ENCODE measurements around the gene STARD7.
"Not testable (repeated sequence)": the region's sequence is repeated elsewhere in the genome, so short reads cannot be mapped to it uniquely, and the experiment has no call there.

STARD7 gene

DNA sequence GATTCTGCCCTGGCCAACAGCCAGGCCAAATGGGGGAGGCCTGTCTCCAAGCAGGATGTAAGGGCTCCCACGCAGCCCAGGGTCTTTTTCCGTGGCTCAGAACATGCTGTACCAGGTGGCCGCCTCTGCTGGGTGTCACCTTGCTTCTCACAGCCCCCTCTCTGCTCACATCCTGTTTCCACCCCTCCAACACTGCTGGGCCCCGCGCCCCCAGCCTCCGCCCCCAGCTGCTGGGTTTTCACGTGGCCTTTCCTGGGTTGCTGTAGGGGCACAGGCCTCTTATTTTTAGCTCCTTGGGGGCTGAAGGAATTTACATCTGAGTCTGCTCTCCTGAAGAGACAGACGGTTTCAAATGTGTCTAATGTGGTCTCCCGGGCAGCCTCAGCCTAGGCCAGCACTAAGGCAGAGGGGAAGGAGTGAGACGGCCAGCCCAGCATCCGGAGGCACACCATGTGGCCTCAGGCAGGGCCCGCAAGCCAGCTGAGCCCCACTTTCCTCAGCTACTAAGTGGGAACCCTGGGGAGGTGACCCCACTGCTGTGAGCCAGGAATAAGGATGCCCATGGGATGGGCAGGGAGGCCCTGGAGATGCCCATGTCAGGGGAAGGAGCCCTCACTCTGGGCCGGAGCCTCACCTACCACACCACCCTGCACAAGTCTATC lies 44.7 kb downstream of the STARD7 start:
- no peak for DNase-seq

DNA sequence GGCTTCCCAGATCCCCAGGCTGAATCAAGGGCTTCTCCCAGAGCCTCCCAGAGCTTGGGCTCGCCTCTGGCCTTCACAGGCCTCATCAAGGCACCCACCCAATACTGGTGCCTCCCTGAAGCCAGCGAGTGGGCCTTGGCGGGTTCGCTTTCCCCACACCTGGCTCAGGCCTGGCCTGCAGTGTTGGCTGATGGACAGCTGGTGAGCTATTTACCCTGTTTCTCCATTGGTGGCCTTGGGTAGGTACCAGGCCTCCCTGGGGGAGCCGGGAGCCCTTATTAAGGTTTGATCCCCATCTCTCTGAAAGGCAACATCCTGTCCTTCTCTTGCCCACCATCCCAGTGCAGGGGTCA lies 45.2 kb downstream of the STARD7 start:
- DNase-seq, result no peak

DNA sequence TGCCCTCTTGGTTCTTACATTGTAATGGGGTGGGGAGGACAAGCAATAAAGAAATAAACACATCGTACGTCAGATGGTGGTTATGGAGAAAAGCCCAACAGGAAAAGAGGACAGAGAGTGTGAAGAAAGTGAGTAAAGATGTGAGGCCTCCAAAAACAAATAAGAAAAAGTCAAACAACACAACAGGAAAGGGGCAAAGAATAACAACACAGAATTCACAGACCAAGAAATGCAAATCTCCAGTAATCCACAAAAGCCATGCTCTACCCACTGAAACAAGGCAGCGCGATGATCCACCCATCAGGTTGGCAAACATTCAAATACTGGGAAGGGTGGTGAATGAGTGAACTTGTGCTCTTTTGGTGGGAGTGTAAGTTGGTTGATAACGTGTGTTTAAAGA lies 46.7 kb downstream of the STARD7 start:
- DNase-seq, result no peak

DNA sequence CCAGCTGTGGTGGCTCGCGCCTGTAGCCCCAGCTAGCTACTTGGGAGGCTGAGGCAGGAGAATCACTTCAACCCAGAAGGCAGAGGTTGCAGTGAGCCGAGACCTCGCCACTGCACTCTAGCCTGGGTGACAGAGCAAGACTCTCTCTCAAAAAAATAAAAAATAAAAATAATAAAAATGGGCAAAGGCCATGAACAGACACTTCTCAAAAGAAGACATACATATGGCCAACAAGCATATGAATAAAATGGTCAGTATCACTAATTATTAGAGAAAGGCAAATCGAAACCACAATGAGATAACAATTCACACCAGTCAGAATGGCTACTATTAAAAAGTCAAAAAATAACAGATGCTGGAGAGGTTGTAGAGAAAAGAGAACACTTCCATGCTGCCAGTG lies 48.3 kb downstream of the STARD7 start:
- DNase-seq, result not testable (repeated sequence)

DNA sequence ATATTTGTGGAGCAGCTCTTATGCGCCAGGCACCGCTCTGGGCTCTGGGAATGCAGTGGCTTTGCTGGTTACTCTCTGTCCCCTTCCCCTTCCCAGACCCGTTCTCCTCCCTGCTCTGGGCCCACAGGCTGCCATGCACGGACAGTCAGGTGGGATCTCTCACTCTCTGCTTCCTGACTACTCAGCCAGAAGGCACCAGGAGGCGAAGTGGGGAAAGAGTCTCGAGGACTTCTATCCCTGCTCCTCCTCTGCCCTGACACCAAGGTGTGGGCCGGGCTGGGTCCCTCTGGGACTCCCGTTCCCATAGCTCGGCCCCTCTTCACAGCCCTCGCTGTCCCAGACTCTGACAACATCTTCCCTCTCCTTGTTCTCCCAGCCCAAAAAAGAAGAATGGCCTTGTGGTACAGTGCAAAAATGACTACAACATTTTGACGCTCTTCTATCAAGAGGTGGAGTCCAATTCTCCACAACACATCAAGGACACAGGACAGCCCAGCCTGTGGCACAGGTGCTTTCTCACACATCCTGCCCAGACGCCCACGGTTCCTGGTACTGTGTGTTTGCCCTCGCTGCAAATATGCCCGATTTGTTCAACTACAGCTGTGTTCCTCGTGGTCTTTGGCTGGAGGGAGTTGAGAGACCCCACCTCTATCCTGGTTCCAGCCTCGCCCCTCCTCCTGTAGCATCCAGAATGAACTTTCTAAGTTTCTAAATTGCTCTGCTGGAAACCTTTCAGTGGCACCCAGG lies 49.4 kb downstream of the STARD7 start:
- no peak for DNase-seq

DNA sequence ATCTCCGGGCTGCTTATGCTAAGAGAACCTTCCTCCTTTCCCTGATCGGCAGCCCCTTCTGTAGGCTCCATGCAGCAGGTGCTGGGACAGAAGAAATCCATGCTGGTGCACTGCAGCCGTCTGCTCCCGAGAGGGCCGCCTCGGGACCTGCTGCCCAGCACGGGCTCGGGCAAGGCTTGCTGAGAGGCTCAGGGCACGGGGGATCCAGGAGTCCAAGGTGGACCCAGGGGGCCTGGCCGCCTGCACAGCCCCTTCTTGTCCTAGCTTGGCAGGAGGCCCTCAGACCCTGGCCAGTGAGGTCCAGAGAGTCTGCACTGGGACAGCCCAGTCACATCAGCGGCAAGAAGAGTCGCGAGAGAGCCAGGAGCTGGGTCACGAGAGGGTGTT lies 50.1 kb downstream of the STARD7 start:
- DNase-seq, result no peak

DNA sequence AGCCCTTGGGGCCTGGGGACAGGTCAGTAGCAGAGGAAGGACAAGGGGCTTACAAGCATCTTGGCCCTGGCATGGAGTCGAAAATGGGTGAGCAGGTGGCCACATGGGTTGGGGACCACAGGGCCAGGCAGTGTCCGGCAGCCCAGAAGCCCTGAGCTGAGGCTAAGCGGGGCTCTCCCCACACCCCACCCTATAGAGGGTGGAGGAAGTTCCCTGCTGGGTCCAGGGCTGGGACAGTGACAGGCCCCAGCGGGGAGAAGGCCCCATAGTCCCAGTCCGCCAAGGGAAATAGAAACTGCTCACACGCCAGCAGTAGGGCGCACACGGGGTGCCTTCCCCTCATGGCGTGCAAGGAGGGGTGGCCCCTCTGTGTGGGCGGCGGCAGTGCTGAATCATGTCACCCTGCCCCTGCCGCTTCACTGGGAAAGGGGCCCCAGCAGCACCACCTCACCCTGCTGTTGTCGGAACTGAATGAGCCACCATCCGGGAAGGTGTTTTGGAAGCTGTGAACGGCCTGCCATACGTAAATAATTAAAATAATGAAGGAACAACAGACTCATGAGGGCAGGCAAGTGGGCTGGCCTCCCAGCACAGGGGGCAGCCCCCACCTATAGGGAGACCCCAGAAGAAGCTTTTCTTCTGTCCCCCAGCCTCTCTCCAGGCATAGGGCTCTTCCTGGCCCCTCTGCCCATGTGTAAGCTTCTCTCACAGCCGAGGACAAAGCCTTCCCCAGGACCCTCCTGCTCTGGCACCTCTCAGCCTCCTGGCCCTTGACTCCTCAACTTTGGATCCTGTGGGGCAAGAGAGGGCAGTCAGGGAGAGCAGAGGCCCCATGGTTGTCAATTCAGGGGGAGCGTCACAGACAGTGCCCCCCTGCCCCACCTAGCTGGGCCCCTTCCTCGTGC lies 50.7 kb downstream of the STARD7 start:
- DNase-seq, result no peak

DNA sequence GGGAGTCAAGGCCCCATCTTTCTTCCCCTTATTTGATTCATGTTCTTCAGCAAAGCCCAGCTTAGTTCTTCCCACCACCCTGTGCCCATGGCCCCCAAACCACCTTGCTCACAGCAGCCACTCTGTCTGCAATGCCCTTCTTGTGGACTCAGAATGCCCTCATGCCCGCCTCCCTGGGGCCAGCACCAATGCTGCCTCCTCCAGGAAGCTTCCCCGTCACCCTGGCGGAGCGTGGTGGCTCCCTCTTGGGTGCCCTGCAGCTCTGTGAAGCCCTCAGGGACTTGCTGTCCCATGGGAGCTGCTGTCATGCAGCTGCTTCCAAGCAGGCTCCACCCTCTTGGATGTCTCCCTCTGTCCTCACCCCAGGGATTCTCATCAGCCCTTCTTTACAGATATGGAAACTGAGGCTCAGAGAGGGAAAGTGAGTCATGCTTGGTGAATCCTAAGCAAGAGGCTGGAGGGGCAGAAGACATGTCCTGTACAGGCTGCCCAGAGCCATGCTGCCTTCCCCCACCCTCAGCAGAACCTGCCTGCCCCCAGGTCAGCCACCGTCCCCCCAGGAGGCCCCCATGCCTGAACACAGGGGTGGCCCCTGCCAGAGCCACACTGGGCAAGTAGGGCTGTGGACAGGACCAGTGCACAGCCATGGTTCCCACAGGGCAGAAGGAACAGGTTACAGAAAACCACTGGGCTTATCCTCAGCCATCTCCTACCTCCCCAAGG lies 51.5 kb downstream of the STARD7 start:
- DNase-seq, result no peak

DNA sequence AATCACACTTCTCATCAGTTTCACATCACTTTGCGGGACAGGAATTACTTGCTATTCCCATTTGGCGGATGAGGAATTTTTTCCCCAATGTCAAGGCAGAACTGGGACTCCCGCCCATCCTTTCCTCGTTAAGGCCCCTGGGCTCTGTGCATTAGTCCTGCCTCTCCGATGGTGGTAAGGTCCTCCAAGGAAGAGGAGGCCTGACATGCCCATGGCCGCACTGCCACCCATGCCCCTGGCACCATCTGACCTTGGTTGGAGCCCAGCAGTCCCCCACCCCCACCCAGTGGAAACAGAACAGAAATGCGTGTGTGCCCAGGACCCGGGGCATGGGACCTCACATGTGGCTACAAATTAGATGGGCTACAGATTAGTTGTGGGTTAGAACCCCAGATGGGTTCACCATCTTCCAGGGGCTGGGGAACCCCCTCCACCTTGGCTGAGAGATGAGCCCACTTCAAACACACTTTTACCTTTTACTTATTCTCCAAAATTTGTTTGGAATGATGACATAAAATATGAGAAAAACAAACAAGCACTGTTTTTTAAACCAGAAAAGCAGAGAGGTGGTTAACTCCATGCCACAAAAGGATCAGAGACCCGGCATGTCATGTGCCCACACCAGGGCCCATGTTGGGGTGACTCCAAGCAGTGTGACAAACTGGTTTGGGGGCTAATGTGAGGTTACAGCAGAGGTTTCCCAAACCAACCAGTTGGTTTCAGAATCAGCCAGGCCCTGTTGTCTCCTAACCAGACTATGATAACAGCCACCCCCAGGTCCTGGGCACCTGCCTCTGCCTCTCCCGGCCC lies 52.4 kb downstream of the STARD7 start:
- no peak for DNase-seq

DNA sequence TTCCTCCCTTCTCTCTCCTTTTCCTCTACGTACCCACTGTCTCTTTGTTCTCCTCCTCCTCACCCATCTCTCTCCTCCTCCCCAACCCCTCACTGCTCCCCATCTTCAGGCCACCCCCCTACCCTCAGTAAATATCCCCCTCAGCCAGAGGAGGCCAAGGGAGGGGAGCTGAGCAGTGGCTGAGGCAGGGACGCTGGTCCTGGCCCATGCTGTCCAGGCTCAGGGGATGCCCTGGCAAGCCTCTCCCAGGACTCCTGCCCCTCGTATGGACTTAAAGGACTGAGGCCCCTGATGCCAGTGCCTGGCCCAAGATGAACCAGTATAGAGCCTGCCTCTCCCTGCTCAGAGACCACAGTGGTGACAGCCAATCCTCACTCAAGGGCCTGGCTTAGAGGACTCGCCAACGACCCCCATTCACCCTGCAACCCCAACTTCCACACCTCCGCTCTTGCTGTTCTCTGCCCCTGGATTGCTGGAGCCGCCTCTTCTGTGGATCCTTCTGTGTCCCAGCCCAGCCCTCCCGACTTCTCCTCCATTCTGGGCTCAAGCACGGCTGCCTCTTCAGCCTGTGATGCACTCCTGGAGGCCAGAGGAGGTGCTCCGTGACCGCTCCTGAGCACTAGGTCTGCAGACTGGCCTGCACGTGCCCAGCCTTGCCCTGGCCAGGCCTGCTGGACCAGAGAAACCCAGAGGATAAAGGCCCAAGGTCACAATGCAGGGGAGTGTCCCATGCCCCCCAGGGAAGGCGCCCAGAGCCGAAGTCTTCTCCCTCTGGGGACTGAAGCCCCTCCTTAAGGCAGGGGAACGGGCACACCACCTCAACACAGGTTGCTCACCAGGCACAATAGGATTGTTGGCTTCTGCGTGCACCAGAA lies 53.9 kb downstream of the STARD7 start:
- DNase-seq, result no peak

DNA sequence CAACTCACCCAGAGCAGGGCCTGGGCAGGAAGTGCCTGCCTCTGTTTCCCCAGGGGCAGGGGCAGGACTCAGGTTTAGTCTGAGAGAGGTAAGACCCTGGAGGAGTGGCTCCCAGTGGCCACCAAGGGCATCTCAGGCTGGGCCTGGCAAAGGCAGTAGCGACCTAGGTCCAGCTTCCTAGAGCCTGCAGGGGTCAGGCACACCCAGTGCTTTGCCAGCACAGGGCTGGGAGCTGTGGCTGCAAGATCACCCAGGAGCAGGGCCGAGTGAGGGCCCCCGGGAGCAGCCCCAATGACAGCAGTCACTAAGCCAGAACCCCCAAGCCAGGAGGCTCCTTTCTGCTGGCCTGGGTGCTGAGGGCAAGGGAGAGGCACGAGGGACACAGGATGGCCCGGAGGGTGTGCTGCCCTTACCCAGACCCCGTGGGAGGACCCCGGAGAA lies 54.6 kb downstream of the STARD7 start:
- no peak for DNase-seq

DNA sequence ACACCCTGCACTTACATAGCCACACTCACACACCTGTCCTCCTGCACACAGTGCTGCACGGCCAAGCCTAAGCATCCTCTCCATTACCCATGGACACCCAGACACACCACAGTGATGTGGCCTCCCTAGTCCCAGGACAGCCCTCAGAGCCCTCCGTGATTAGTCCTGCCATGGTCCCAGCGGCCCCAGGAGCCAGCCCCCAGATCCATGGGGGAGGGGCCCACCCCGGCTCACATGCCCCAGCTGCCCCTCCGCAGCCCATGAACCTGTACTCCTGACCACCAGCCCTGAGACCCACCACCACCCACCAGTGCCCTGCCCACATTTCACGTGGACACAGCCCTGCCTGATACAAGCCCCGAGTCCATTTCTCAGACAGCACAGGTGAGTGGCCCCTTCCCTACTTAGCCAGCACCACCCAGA lies 55.3 kb downstream of the STARD7 start:
- DNase-seq, result no peak

DNA sequence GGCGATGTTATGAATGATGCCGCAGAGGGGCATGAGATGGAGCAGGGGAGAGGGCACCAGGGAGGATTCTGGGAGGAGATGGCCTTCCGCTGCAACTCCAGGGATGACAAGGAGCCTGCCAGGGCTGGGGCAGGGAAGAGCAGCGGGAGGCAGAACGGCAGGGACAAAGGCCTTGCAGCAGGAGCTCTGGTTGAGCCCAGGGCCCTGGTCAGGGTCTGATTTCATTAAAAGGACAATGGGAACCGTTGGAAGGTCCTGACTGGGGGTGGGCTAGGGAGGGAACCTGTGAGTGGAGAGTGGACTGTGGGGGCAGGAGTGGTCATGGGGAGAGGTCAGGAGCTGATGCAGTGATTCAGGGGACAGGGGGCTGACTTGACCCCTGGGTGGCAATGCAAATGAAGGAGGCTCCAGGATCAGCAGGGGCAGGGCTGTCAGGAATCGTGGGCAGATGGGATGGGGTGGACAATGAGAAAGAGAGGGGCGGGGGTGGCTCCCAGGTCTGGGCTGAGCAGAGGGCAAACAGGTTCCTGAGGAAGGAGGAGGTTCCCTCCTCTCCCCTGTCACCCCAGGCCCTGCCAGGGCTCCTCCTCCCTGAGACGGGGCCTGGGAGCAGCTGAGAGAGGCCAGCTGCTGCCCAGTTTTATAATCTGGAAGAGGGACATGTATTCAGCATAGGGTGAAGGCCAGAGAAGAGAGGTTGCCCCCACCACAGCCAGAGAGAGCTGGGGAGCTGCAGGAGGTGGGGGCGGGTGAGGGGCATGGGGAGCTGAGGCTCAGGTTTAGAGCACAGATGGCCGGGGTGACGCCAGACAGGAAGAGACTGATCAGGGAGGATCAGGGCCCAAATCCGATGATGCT lies 56.1 kb downstream of the STARD7 start:
- DNase-seq, result no peak

DNA sequence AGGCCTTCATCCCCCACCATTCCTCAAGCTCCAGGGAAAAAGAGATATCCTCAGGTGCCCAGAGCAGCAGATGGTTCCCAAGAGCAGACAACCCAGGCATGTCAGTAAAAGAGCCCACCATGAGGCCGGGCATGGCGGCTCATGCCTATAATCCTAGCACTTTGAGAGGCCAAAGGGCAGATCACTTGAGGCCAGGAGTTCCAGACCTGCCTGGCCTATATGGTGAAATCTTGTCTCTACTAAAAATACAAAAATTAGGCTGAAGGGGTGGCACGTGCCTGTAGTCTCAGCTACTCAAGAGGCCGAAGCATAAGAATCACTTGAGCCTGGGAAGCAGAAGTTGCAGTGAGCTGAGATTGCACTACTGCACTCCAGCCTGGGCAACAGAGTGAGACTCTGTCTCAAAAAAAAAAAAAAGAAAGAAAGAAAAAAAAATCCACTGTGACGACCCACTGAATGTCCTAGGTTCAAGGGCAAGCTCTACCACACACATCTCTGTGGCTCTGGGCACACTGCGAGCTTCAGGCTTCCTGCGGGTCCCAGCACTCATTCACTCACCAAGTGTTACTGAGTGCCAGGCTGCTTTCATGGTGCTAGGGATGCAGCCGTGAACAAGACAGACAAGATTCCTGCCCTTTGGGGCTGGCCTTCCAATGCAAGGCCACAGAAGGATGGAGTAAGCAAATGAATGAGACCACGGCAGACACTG lies 56.9 kb downstream of the STARD7 start:
- no peak for DNase-seq

DNA sequence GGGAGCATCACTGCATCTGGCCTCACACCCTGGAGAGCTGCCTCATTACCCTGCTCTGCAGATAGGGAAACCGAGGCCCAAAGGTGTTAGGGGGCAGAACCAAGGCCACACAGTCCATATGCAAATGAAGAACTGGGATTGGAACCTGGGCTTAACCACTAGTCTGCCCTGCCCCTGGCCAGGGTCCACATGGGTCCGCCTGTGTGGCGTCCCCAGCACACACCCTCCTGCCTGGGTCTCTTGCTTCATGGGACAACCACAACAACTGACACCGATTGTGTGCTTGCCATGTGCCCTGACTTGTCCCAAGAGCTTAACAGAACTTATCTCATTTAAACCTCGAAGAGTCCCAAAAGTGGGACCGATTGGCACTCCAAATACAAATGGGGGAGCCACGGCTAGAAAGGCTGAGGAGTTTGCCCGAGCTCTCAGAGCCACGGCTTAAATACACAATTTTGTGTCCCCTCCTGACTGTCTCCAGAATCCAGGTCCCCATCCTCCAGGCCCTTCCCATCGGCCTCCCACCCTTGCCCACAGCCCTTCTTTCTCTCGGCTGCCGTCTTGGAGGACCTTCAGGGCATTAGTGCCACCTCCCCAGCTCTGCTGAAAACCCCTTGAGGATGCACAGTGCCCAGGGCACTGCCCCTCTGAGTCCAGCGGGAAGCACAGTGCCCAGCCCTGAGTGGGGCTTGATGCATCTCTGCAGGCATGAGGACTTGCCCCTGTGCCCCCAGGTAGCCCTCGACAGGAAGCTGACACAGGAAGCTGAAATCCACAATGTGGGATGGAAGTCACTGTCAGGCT lies 57.6 kb downstream of the STARD7 start:
- DNase-seq, result no peak

DNA sequence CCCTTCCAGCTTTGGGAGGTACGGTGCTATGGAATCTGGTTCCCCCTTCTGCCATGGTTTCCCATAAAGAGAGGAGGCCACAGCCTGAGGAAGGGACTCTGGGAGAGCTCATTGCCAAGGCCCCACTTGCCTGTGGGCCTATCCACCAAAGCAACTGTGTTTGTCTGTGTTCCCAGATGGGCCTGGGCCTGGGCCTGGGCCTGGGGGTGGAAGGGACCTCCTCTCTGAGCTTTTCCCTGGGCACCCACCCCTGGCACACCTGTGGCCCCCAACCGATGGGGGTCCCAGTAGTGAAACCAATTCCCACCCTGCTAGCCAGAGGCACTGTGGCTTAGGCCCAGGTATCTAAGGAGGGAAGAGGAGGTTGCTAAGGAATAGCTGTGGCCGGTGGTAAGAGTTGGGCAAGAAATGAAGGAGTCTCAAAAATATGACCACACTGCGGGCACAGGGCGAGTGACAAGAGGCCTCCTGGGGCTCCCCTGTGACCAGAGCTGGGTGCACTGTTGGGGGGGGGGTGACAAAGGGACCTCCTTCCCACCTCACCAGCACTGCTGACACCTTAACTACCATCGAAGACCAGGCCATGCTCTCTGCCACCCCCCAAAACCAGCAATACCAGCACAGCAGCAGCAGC lies 58.5 kb downstream of the STARD7 start:
- no peak for DNase-seq

DNA sequence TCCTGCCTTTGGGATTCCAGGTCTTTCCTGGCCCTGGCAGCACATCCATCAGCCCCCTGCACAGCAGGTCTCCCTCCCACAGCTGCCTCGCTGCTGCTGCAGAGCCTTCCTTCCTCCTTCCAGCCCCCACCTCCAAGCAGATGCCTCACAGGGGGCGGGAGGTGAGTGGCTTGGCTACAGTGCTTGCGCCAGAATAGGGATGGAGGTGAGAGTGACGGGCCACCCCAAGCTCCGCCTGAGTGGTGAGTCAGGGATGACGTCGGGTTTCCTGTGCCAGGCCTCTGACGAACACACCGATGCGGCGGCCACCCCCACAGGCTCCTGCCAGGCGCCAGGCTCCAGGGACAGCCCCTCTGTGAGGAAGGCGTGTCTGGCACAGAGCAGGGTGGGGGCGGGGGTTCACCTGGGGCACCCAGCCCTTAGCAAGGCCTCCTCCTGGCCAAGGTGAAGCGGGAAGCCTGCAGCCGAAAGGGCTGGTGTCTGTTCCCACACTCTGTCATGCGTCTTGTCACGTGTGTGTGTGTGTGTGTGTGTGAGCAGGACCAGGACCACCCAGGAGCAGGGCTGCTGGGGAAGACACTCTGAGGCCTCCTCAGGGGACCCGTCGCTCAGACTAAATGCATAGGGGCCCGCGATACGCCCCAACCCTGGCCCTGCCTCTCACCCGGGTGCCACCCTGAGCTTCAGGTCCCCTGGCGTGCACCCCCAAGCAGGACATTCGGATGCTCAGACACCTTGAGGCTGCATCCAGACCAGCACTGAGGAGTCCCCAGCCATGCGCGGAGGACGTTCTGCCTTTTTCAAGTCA lies 60.0 kb downstream of the STARD7 start:
- peak; percentile 82 for DNase-seq
